ENCODE measurements around the gene PEAK1.

DNA sequence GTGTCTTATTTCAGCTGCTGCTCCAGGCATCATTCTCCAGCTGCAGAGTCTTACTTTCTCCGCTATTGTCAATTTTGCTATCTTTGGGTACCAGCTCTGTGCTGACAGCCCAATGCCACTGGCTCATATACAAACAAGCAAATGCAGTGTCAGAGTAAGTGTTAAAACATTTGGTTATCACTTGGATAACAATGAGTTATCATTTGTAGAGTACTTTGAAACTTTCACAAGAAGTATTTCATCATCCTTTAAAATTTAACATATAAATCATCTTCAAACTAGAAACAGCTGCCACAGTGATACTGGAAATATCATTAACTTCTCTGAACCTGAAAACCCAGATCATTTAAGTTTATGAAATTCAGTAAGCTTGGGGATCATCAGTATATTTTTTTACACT lies 362.8 kb downstream of the PEAK1 start:
- TF ChIP-seq, protein P1, sequence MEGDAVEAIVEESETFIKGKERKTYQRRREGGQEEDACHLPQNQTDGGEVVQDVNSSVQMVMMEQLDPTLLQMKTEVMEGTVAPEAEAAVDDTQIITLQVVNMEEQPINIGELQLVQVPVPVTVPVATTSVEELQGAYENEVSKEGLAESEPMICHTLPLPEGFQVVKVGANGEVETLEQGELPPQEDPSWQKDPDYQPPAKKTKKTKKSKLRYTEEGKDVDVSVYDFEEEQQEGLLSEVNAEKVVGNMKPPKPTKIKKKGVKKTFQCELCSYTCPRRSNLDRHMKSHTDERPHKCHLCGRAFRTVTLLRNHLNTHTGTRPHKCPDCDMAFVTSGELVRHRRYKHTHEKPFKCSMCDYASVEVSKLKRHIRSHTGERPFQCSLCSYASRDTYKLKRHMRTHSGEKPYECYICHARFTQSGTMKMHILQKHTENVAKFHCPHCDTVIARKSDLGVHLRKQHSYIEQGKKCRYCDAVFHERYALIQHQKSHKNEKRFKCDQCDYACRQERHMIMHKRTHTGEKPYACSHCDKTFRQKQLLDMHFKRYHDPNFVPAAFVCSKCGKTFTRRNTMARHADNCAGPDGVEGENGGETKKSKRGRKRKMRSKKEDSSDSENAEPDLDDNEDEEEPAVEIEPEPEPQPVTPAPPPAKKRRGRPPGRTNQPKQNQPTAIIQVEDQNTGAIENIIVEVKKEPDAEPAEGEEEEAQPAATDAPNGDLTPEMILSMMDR (IDR thresholded peaks at IDR 0.05), result no peak
- TF ChIP-seq POLR2A (IDR thresholded peaks at IDR 0.05), result no peak
